ENCODE results near the gene KRTAP5-10. TPM values are rescaled to one million over a fixed set of nuclear protein-coding genes. Genes with fewer than 3 reads are reported as not detected.

Gene KRTAP5-10
- total and polyA plus RNA-seq, 2 of the 8 experiments (the other 6 are each of a cell fraction or from before 2014, with no cell fraction given), result 0.12 TPM; not detected in 1

DNA sequence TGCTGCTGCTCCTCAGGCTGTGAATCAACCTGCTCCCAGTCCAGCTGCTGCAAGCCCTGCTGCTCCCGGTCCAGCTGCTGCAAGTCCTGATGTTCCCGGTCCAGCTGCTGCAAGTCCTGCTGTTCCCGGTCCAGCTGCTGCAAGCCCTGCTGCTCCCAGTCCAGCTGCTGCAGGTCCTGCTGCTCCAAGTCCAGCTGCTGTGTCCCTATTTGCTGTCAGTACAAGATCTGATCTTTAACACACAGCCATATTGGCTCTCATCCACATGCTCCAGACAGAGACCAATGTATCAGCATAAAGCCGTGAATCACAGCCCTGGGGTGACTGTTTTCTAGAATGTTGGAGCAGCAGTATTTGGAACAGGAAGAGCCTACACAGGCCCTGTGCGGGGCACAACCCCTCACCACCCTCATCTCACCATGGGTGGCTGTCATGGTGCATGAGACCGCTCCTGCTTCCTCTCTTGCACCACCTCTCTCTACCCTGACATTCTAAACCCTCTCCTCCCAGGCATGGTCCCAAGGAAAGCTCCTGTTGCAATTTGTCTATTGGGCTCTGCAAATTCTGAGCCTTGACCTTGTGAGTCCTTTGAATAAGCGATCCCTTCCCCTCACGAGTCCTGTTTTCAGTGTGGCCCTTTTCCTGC lies 3.5 kb downstream of the KRTAP5-10 start:
- DNase-seq (ENCODE audit: low read depth in 1 of 2, low spot score in 2 of 2) (no peak), FAIRE-seq (no peak)
- no peak overlapping the region for H3K4me3 ChIP-seq (ENCODE audit: extremely low read depth in 1 of 4, insufficient read depth in 2 of 4, low read depth in 3 of 4, low read length in 4 of 4)
- H3K4ac ChIP-seq (replicated peaks; ENCODE audit: insufficient read length, low read depth, low read length), result no peak overlapping the region
- H4K20me1 ChIP-seq (replicated peaks in 1 of 2; ENCODE audit: control insufficient read depth in 1 of 2, insufficient read depth in 2 of 2, low read length in 2 of 2), result peaks cover 0 to 4% of the 10 kb centered on the region in 2 experiments
- H3K27ac ChIP-seq (ENCODE audit: low read depth, low read length), result no peak overlapping the region
- no peak overlapping the region for H2AK5ac ChIP-seq (ENCODE audit: low read depth, low read length)
- H3K79me1 ChIP-seq (ENCODE audit: low read depth, low read length), result no peaks in the 10 kb centered on the region
- H2BK20ac ChIP-seq (ENCODE audit: low read length), result 0 out of 2 replicates have a peak overlapping the region, but pooled peaks have one; percentile 34
- POLR2A ChIA-PET (ENCODE audit: partially characterized antibody), result no interaction called here
- H3K4me2 ChIP-seq (ENCODE audit: insufficient read depth in 1 of 2, low read depth in 2 of 2, low read length in 2 of 2), result no peak overlapping the region
- 79% methylated on average over 8 of the region's 8 CpGs; no CpG with 5 or more reads in 1 of the 2 experiments for WGBS, 2 experiments (ENCODE audit: extremely low coverage in 1 of 2, insufficient coverage in 1 of 2, insufficient read length in 1 of 2, insufficient replicate concordance in 2 of 2, low coverage in 1 of 2, low lambda C conversion rate in 2 of 2, missing lambda C conversion rate in 1 of 2)
- peak overlapping the region; percentile 23; the same call in 1 of the 2 replicates for H2BK12ac ChIP-seq (ENCODE audit: low read depth, low read length)
- H4K5ac ChIP-seq (ENCODE audit: insufficient read length, low read depth, low read length), result no peak overlapping the region
- H3K27me3 ChIP-seq (replicated peaks in 1 of 4; ENCODE audit: control insufficient read depth in 3 of 4, extremely low read depth in 1 of 4, insufficient read depth in 3 of 4, low read length in 3 of 4), result peaks cover 0 to 2% (median 0%) of the 10 kb centered on the region in 4 experiments; a peak in 2 of 7 replicates
- no peak overlapping the region for H2BK120ac ChIP-seq (replicated peaks; ENCODE audit: low read depth, low read length)
- H3K14ac ChIP-seq (ENCODE audit: insufficient read length), result no peak overlapping the region
- peaks cover 0 to 8% (median 4%) of the 10 kb centered on the region in 4 experiments; a peak in 5 of 7 replicates for H3K4me1 ChIP-seq (replicated peaks in 1 of 4; ENCODE audit: control insufficient read depth in 3 of 4, insufficient read depth in 4 of 4, low read length in 3 of 4)
- H2BK15ac ChIP-seq (ENCODE audit: low read length), result no peak overlapping the region
- no peak overlapping the region for H4K91ac ChIP-seq (replicated peaks; ENCODE audit: insufficient read length, low read length)
- H4K8ac ChIP-seq (ENCODE audit: extremely low read depth, insufficient read depth, low read length), result no peak overlapping the region
- H3K9ac ChIP-seq (replicated peaks in 1 of 4; ENCODE audit: extremely low read depth in 1 of 4, low read depth in 3 of 4, low read length in 3 of 4), result no peak overlapping the region
- no peak overlapping the region for H2BK5ac ChIP-seq (ENCODE audit: low read depth, low read length)
- H3K79me2 ChIP-seq (ENCODE audit: control insufficient read depth in 1 of 2, insufficient read depth in 2 of 2, low read length in 2 of 2), result no peaks in the 10 kb centered on the region
- H3K23ac ChIP-seq (ENCODE audit: insufficient read length), result no peak overlapping the region
- no peaks in the 10 kb centered on the region for H3K36me3 ChIP-seq (ENCODE audit: control insufficient read depth in 2 of 4, insufficient read depth in 4 of 4, low read length in 3 of 4)
- H2AFZ ChIP-seq (ENCODE audit: low read length), result no peak overlapping the region
- CTCF ChIA-PET (ENCODE audit: partially characterized antibody), result no interaction called here
- H3K18ac ChIP-seq (ENCODE audit: extremely low read depth, low read length), result no peak overlapping the region
- H3K23me2 ChIP-seq (ENCODE audit: low read depth, low read length), result peaks cover 3% of the 10 kb centered on the region; the same call in 1 of the 2 replicates
- H3K56ac ChIP-seq (replicated peaks; ENCODE audit: insufficient read length, low read depth, low read length), result no peak overlapping the region
- H3K9me3 ChIP-seq (ENCODE audit: insufficient read depth in 2 of 2, low read depth in 1 of 2, low read length in 1 of 2), result no peaks in the 10 kb centered on the region
- TF ChIP-seq MAX (IDR thresholded peaks at IDR 0.05) (no peak), MAFK (IDR thresholded peaks at IDR 0.05; ENCODE audit: low read depth, low read length) (no peak), YY1 (IDR thresholded peaks at IDR 0.05; ENCODE audit: low read depth, low read length) (no peak), EZH2 (IDR thresholded peaks at IDR 0.05; ENCODE audit: low read depth, low read length, severe bottlenecking) (no peak), ZNF274 (IDR thresholded peaks at IDR 0.05; ENCODE audit: borderline replicate concordance, extremely low read depth, low read length) (no peak), TCF12 (IDR thresholded peaks at IDR 0.05; ENCODE audit: low read depth, low read length) (no peak), KDM5A (IDR thresholded peaks at IDR 0.05; ENCODE audit: low read length) (no peak), RXRA (IDR thresholded peaks at IDR 0.05; ENCODE audit: insufficient read depth, low read depth, low read length) (no peak), RFX5 (IDR thresholded peaks at IDR 0.05; ENCODE audit: borderline replicate concordance, low read depth, low read length) (no peak), BACH1 (IDR thresholded peaks at IDR 0.05; ENCODE audit: low read length) (no peak), SP2 (IDR thresholded peaks at IDR 0.05; ENCODE audit: low read length) (no peak), EP300 (IDR thresholded peaks at IDR 0.05; ENCODE audit: borderline replicate concordance in 1 of 2, low read depth in 2 of 2, low read length in 2 of 2) (no peak), TAF1 (IDR thresholded peaks at IDR 0.05; ENCODE audit: low read depth, low read length) (no peak), TEAD4 (IDR thresholded peaks at IDR 0.05; ENCODE audit: low read depth, low read length) (no peak)
